Panc1 (cell line): ENCODE results near the gene GABPB1.

Experiments
- CTCF ChIP-seq: fragments of 450-650 bp; IDR thresholded peaks from 2 replicates; pipeline ENCODE4 v1.5.1; 2017; ENCODE audit warnings: mild to moderate bottlenecking
- POLR2AphosphoS5 ChIP-seq: IDR thresholded peaks from 2 replicates; pipeline ENCODE4 v1.6.1; 2012; ENCODE audit warnings: mild to moderate bottlenecking, low read depth, low read length, moderate library complexity

GRCh38 chr15:50281427-50281826 lies 73.6 kb downstream of the GABPB1 start:
- no peak for TF ChIP-seq CTCF
- TF ChIP-seq POLR2AphosphoS5: no peak
